OCI-LY7 (cell line): Measurements from ENCODE around the gene CFDP1. TPM values are rescaled to one million over a fixed set of nuclear protein-coding genes. Genes with fewer than 3 reads are reported as not detected.

Experiments
- BruUV-seq: library from RNA; stranded (reverse); fragments of 400-500 nt; replicated peaks from 2 replicates; lab custom pipeline; 2021; lab: Mats Ljungman, UMichigan
- CTCF ChIA-PET: fragments of 300-600 bp; sonication (Branson Sonifier 250); formaldehyde crosslinking; loops from one replicate; lab custom pipeline; 2022; ENCODE audit warnings: antibody characterized with exemption; ENCODE audit not compliant: unreplicated experiment; lab: Charles Lee
- POLR2A ChIA-PET: fragments of 300-600 bp; sonication (Branson Sonifier 250); formaldehyde crosslinking; loops from one replicate; lab custom pipeline; 2022; ENCODE audit warnings: antibody characterized with exemption; lab: Charles Lee
- DNase-seq: peaks from one replicate; pipeline ENCODE4 v3.0.0-alpha.2; 2015; ENCODE audit warnings: low spot score
- H2AFZ ChIP-seq: fragments of 200-600 bp; sonication (generic), shearing (Covaris generic); 2 replicates; pipeline ENCODE4 v1.6.1; 2014; ENCODE audit warnings: mild to moderate bottlenecking, antibody characterized with exemption, low read length, moderate library complexity
- H3K27ac ChIP-seq: fragments of 200-600 bp; sonication (generic); 2 replicates; pipeline ENCODE4 v1.5.1; 2014; ENCODE audit warnings: mixed run types, low read depth, mild to moderate bottlenecking, moderate library complexity, low read length, inconsistent platforms; ENCODE audit not compliant: poor library complexity, severe bottlenecking
- H3K36me3 ChIP-seq: fragments of 200-600 bp; sonication (generic); 2 replicates; pipeline ENCODE4 v1.6.1; 2014; ENCODE audit warnings: mild to moderate bottlenecking, antibody characterized with exemption, low read length, moderate library complexity, mixed read lengths; ENCODE audit not compliant: insufficient read depth
- H3K4me1 ChIP-seq: fragments of 200-600 bp; sonication (generic); 2 replicates; pipeline ENCODE4 v1.5.1; 2014; ENCODE audit warnings: mild to moderate bottlenecking, low read length; ENCODE audit not compliant: insufficient read depth, poor library complexity, severe bottlenecking
- H3K4me2 ChIP-seq: fragments of 200-600 bp; sonication (generic); 2 replicates; pipeline ENCODE4 v1.6.1; 2014; ENCODE audit warnings: mild to moderate bottlenecking, low read length
- H3K4me3 ChIP-seq: fragments of 200-600 bp; sonication (generic); 2 replicates; pipeline ENCODE4 v1.5.1; 2014; ENCODE audit warnings: mild to moderate bottlenecking, low read depth, low read length; ENCODE audit not compliant: poor library complexity, severe bottlenecking
- H3K79me2 ChIP-seq: fragments of 200-600 bp; sonication (generic); 2 replicates; pipeline ENCODE4 v1.6.1; 2016; ENCODE audit warnings: low read depth, mild to moderate bottlenecking, low read length, moderate library complexity, mixed read lengths; ENCODE audit not compliant: insufficient read depth
- H3K9me2 ChIP-seq: fragments of 200-600 bp; sonication (generic); 2 replicates; pipeline ENCODE4 v1.6.1; 2016; ENCODE audit warnings: mild to moderate bottlenecking, low read length, mixed read lengths; ENCODE audit not compliant: insufficient read depth
- H3K9me3 ChIP-seq: fragments of 200-600 bp; sonication (generic); 2 replicates; pipeline ENCODE4 v1.6.1; 2014; ENCODE audit warnings: mild to moderate bottlenecking, mixed run types, low read length, mixed read lengths
- H4K20me1 ChIP-seq: fragments of 200-600 bp; sonication (generic); 2 replicates; pipeline ENCODE4 v1.6.1; 2014; ENCODE audit warnings: mild to moderate bottlenecking, antibody characterized with exemption, low read length, moderate library complexity, mixed read lengths; ENCODE audit not compliant: insufficient read depth
- CTCF ChIP-seq: fragments of 200-600 bp; sonication (generic); conservative IDR thresholded peaks from 2 replicates; pipeline ENCODE4 v1.5.1; 2014; ENCODE audit warnings: mild to moderate bottlenecking, antibody characterized with exemption, low read length, moderate library complexity, mixed read lengths
- EZH2phosphoT487 ChIP-seq: fragments of 200-600 bp; sonication (generic); IDR thresholded peaks from 2 replicates; pipeline ENCODE4 v1.6.1; 2018; ENCODE audit warnings: low read depth, borderline replicate concordance, mild to moderate bottlenecking, mixed run types, antibody characterized with exemption, low read length, moderate library complexity, mixed read lengths
- intact Hi-C: fragments of 100-400 bp; cut with micrococcal nuclease; formaldehyde crosslinking; loops from one replicate; pipeline ENCODE4 v1.10.0; 2022; ENCODE audit not compliant: unreplicated experiment
- total RNA-seq, 2 experiments: library from RNA; depleted of rRNA in 1 of 2; stranded (reverse); fragments of >200 nt in 1 of 2; shearing (Covaris generic) in 1 of 2; gene quantifications; 2 replicates each; pipeline ENCODE4 v1.2.3, GENCODE V29; 2014 to 2022

CFDP1 gene
- total RNA-seq, 2 experiments from 2014 or later: 30.0 to 57.6 TPM

GRCh38 chr16:75481475-75481874 is 48.2 kb upstream of the CFDP1 start:
- POLR2A ChIA-PET: no interaction called here
- Histone ChIP-seq H3K36me3 (no peaks in the 10 kb centered on the region), H3K9me2 (no peaks in the 10 kb centered on the region), H3K4me1 (peaks cover 6% of the 10 kb centered on the region), H4K20me1 (no peaks in the 10 kb centered on the region), H3K27ac (no peak overlapping the region), H3K9me3 (no peaks in the 10 kb centered on the region), H3K4me2 (no peak overlapping the region), H3K79me2 (no peaks in the 10 kb centered on the region), H2AFZ (no peak overlapping the region), H3K4me3 (no peak overlapping the region)
- intact Hi-C loops: no loop called here
- DNase-seq: no peak
- TF ChIP-seq EZH2phosphoT487 (no peak), CTCF (no peak)
- no TSS peak for BruUV-seq
- CTCF ChIA-PET: no interaction called here

- CTCF ChIA-PET: no interaction called here
These were observed 46.2 kb upstream of the CFDP1 start for GRCh38 chr16:75479421-75479990.

More at GRCh38 chr16:75479421-75479990, 46.2 kb upstream of the CFDP1 start:
- Histone ChIP-seq H3K9me2 (no peaks in the 10 kb centered on the region), H3K27ac (no peak overlapping the region), H3K4me1 (no peaks in the 10 kb centered on the region), H3K79me2 (no peaks in the 10 kb centered on the region), H3K9me3 (no peaks in the 10 kb centered on the region), H3K4me2 (no peak overlapping the region), H2AFZ (no peak overlapping the region), H3K36me3 (no peaks in the 10 kb centered on the region), H3K4me3 (no peak overlapping the region), H4K20me1 (no peaks in the 10 kb centered on the region)
- POLR2A ChIA-PET: no interaction called here
- TF ChIP-seq EZH2phosphoT487: no peak
- no peak for TF ChIP-seq CTCF
- intact Hi-C loops: no loop called here
- no TSS peak for BruUV-seq
- no peak for DNase-seq
